ENCODE results near the gene IFT74.

DNA sequence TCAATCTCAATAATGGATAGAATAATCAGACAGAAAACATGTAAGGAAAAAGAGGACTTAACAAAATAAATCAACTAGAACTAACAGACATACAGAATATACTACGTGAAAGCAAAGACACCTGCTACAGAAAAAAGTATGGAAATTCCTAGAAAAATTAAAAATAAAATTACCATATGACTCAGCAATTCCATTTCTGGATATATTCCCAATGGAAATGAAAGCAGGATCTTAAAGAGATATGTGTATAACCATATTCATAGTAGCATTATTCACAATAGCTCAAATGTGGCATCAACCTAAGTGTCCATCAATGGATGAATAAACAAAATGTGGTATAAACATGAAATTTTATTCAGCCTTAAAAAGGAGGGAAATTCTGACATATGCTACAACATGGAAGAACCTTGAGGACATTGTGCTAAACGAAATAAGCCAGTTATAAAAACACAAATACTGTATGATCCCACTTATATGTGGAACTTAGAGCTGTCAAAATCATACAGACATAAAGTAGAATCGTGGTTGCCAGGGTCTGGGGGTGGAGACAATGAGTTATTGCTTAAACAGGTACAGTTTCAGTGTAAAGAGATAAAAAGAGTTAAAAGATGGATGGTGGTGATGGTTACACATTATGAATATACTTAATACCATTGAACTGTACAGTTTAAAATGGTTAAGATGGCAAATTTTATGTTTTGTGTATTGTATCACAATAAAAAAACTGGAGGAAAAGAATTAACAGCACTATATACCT, 16.1 kb upstream of the IFT74 start:
- TF ChIP-seq ZNF384 (IDR thresholded peaks at IDR 0.05) (no peak), SUZ12 (IDR thresholded peaks at IDR 0.05) (no peak), TARDBP (IDR thresholded peaks at IDR 0.05) (no peak), CTBP1 (IDR thresholded peaks at IDR 0.05; ENCODE audit: borderline replicate concordance) (no peak), FOXM1 (IDR thresholded peaks at IDR 0.05; ENCODE audit: borderline replicate concordance) (no peak), HDGF (IDR thresholded peaks at IDR 0.05; ENCODE audit: borderline replicate concordance) (no peak), SP1 (IDR thresholded peaks at IDR 0.05) (no peak), BHLHE40 (IDR thresholded peaks at IDR 0.05; ENCODE audit: borderline replicate concordance) (no peak), FOXA1 (IDR thresholded peaks at IDR 0.05) (no peak), LEF1 (IDR thresholded peaks at IDR 0.05; ENCODE audit: borderline replicate concordance) (no peak), FOXK2 (IDR thresholded peaks at IDR 0.05) (no peak), PKNOX1 (IDR thresholded peaks at IDR 0.05) (no peak), ELF4 (IDR thresholded peaks at IDR 0.05) (no peak), L3MBTL2 (conservative IDR thresholded peaks at IDR 0.05) (no peak)

Data from HEK293T (cell line).